ENCODE results near the gene FALEC. TPM values are rescaled to one million over a fixed set of nuclear protein-coding genes. Genes with fewer than 3 reads are reported as not detected.
A peak's percentile ranks its signal among the peaks of the same experiment; 100 is the strongest.

The FALEC gene
- total and polyA plus RNA-seq, 2 donors from 2014 or later: not detected

DNA sequence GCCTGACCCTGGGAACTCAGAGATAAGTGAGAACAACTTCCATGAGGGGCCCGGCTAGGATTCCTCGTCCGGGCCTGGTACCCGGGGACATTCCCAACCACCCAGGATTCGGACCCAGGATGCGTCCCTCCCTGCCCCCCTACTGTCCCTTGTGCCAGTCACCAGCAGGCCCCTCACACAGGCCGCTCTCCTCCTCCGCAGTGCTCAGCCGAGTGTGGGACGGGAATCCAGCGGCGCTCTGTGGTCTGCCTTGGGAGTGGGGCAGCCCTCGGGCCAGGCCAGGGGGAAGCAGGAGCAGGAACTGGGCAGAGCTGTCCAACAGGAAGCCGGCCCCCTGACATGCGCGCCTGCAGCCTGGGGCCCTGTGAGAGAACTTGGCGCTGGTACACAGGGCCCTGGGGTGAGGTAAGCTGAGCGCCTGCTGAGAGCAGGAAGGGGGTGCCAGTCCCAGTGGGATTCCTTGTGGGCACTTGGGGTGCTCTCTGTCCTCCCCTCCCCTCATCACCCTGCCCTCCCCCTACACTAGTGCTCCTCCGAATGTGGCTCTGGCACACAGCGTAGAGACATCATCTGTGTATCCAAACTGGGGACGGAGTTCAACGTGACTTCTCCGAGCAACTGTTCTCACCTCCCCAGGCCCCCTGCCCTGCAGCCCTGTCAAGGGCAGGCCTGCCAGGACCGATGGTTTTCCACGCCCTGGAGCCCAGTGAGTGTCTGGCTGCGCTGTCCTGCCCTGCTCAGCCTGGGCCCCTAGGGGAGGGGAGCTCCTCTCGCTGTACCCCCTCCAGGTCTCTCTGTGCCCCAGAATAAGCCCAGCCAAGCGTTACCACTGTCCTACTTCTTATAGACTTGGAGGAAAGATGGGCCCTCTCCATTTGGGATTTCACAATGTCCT, 43.5 kb downstream of the FALEC start:
- H3K36me3 ChIP-seq (ENCODE audit: control insufficient read depth in 2 of 3, insufficient read depth in 3 of 3, low read length in 3 of 3): peaks cover 4 to 5% (median 4%) of the 10 kb centered on the region in 3 donors
- H3K4me3 ChIP-seq (ENCODE audit: low read length in 3 of 3): no peak overlapping the region
- H3K27ac ChIP-seq (ENCODE audit: low read depth in 2 of 2, low read length in 2 of 2): peak overlapping the region in 1 of 2 donors; percentile 7
- intact Hi-C loops (cut with DNase I): no loop called here
- DNase-seq: peak in 4 of 5 donors; percentile 42 to 89 (median 70)
- H3K4me1 ChIP-seq (ENCODE audit: control insufficient read depth in 2 of 3, insufficient read depth in 2 of 3, low read depth in 1 of 3, low read length in 3 of 3): peaks cover 3 to 37% (median 33%) of the 10 kb centered on the region in 3 donors
- no peaks in the 10 kb centered on the region for H3K9me3 ChIP-seq (ENCODE audit: control insufficient read depth in 2 of 3, insufficient read depth in 1 of 3, low read length in 3 of 3)
- no peak for TF ChIP-seq CTCF (IDR thresholded peaks at IDR 0.05; ENCODE audit: borderline replicate concordance, extremely low read depth, insufficient read depth)
- H3K27me3 ChIP-seq (ENCODE audit: control insufficient read depth, insufficient read depth, low read length): no peaks in the 10 kb centered on the region
- H3K9ac ChIP-seq (ENCODE audit: low read length in 3 of 3): no peak overlapping the region
- FAIRE-seq: no peak

- FAIRE-seq: no peak
Observed at GRCh38 chr1:150559656-150560010, 44.1 kb downstream of the FALEC start.

GRCh38 chr1:150560011-150560438, 44.5 kb downstream of the FALEC start:
- H3K9ac ChIP-seq (ENCODE audit: low read length in 3 of 3): peak overlapping the region in 2 of 3 donors; percentile 75 to 99
- TF ChIP-seq CTCF (IDR thresholded peaks at IDR 0.05; ENCODE audit: borderline replicate concordance, extremely low read depth, insufficient read depth): peak; percentile 90
- no peak for FAIRE-seq
- peak; percentile 77 to 89 (median 84) for DNase-seq
- H3K4me1 ChIP-seq (ENCODE audit: control insufficient read depth in 2 of 3, insufficient read depth in 2 of 3, low read depth in 1 of 3, low read length in 3 of 3): peaks cover 3 to 43% (median 41%) of the 10 kb centered on the region in 3 donors
- peaks cover 4 to 5% (median 4%) of the 10 kb centered on the region in 3 donors for H3K36me3 ChIP-seq (ENCODE audit: control insufficient read depth in 2 of 3, insufficient read depth in 3 of 3, low read length in 3 of 3)
- intact Hi-C loops (cut with DNase I): no loop called here
- H3K27me3 ChIP-seq (ENCODE audit: control insufficient read depth, insufficient read depth, low read length): no peaks in the 10 kb centered on the region
- peak overlapping the region in 2 of 3 donors; percentile 74 to 85 for H3K4me3 ChIP-seq (ENCODE audit: low read length in 3 of 3)
- H3K27ac ChIP-seq (ENCODE audit: low read depth in 2 of 2, low read length in 2 of 2): peak overlapping the region; percentile 100
- H3K9me3 ChIP-seq (ENCODE audit: control insufficient read depth in 2 of 3, insufficient read depth in 1 of 3, low read length in 3 of 3): no peaks in the 10 kb centered on the region

More at GRCh38 chr1:150559656-150560010, 44.1 kb downstream of the FALEC start:
- peaks cover 3 to 39% (median 37%) of the 10 kb centered on the region in 3 donors for H3K4me1 ChIP-seq (ENCODE audit: control insufficient read depth in 2 of 3, insufficient read depth in 2 of 3, low read depth in 1 of 3, low read length in 3 of 3)
- intact Hi-C loops (cut with DNase I): no loop called here
- peaks cover 4 to 5% (median 4%) of the 10 kb centered on the region in 3 donors for H3K36me3 ChIP-seq (ENCODE audit: control insufficient read depth in 2 of 3, insufficient read depth in 3 of 3, low read length in 3 of 3)
- H3K27me3 ChIP-seq (ENCODE audit: control insufficient read depth, insufficient read depth, low read length): no peaks in the 10 kb centered on the region
- H3K9ac ChIP-seq (ENCODE audit: low read length in 3 of 3): peak overlapping the region in 2 of 3 donors; percentile 75 to 99
- H3K27ac ChIP-seq (ENCODE audit: low read depth in 2 of 2, low read length in 2 of 2): no peak overlapping the region
- no peak for DNase-seq
- no peak for TF ChIP-seq CTCF (IDR thresholded peaks at IDR 0.05; ENCODE audit: borderline replicate concordance, extremely low read depth, insufficient read depth)
- no peaks in the 10 kb centered on the region for H3K9me3 ChIP-seq (ENCODE audit: control insufficient read depth in 2 of 3, insufficient read depth in 1 of 3, low read length in 3 of 3)
- no peak overlapping the region for H3K4me3 ChIP-seq (ENCODE audit: low read length in 3 of 3)

All from kidney (tissue), 14 donors.